ENCODE measurements around the gene GLO1. TPM values are rescaled to one million over a fixed set of nuclear protein-coding genes. Genes with fewer than 3 reads are reported as not detected.
A peak's percentile ranks its signal among the peaks of the same experiment; 100 is the strongest.

The GLO1 gene
- total and polyA plus RNA-seq, 2 donors, result 67.9 to 160 TPM

DNA sequence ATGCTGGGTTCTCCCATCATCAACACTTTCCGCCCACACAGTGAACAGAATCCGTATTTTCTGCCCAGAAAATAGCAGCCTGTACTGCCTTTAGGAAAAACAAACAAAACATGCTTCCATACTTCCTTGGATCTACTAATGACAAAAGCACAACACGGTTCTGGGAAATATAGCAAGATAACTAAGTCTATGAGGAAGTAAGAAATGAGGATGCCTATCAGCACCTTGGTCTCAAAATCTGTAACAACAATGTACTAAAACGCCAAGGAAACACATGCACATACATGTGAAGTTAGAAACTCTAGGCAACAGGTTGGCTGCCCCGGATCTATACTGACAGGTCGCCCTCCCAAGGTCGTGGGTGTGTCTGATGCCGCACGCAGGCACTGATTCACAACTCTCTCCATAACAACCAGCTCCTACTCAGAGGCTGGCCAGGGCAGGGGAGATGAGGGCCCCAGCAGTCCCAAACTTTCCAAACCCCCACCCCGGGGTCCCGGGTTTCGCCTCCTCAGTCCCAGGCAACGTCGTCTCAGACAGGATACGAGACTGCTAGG, 63.9 kb downstream of the GLO1 start:
- DNase-seq (ENCODE audit: extremely low spot score), result peak; percentile 28
- WGBS, result 5% methylated on average over 15 of the region's 15 CpGs
- no peaks in the 10 kb centered on the region for H3K36me3 ChIP-seq (ENCODE audit: insufficient read depth)
- peak overlapping the region; percentile 73 for H3K4me3 ChIP-seq (ENCODE audit: low read depth, low read length)
- peak overlapping the region; percentile 89 for H3K27ac ChIP-seq (ENCODE audit: low read depth)
- H3K4me1 ChIP-seq (ENCODE audit: insufficient read depth), result no peaks in the 10 kb centered on the region

DNA sequence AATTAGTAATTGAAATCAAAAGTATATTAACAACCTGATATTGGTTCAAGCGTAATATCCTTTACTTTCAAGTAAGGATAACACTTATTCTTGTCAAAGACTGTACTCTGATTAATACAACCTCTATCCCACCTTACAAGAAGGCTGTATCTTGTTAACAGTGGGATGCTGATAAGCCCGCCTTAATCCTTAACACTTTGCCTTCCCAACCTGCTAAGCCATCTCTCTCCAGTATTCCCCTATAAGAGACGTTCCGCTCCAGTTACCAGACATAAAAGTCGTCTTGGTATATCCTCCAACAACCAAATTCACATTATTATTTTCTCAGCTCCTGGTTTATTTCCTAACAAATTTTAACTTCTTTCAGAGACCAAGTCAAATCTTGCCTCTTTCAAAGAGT, 65.2 kb downstream of the GLO1 start:
- no peak overlapping the region for H3K4me3 ChIP-seq (ENCODE audit: low read depth, low read length)
- DNase-seq (ENCODE audit: extremely low spot score), result no peak
- H3K36me3 ChIP-seq (ENCODE audit: insufficient read depth), result no peaks in the 10 kb centered on the region
- WGBS, result 89% methylated on average over 5 of the region's 5 CpGs
- H3K27ac ChIP-seq (ENCODE audit: low read depth), result no peak overlapping the region
- H3K4me1 ChIP-seq (ENCODE audit: insufficient read depth), result no peaks in the 10 kb centered on the region

DNA sequence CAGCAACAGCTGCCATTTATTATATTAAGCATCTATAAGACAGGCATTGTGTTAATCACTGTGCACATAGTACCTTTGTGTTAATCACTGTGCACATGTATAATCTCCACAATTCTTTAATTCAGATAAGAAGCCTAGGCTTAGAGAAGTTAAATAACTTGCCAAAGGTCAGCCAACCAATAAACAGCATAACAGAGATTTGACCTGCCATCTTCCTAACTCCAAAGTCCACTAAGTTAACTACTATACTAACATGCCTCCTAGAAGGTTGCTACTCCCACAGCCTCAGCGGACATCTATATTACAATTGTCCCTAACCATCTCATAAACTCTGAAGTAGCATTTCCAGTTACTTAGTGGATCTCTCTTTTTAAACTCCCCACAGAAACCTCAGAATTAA, 66.9 kb downstream of the GLO1 start:
- no peak for DNase-seq (ENCODE audit: extremely low spot score)
- 46% methylated on average over 1 of the region's 1 CpG for WGBS

DNA sequence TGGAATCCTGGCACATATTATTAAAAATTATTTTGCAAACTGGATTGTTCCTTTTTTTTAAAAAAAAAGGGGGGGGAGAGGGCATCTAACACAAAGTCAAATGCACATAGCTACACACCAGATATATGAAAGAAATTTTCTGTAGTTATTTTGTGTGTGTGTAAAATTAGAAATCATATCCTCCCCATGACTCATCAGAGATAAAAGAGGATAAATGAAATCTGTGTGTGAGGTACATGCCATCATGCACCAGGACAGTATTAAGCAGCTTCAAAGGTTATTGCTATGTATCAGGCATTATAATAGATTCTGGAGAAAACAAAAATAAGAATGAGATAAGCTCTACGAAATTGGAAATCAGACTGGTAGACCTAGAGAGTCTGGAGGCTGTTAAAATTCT, 68.4 kb downstream of the GLO1 start:
- Histone ChIP-seq H3K4me1 (ENCODE audit: insufficient read depth) (no peaks in the 10 kb centered on the region), H3K36me3 (ENCODE audit: insufficient read depth) (no peaks in the 10 kb centered on the region), H3K27ac (ENCODE audit: low read depth) (no peak overlapping the region), H3K4me3 (ENCODE audit: low read depth, low read length) (no peak overlapping the region)
- no peak for DNase-seq (ENCODE audit: extremely low spot score)
- WGBS, result 35% methylated on average over 1 of the region's 1 CpG

More for the DNA sequence above, 66.9 kb downstream of the GLO1 start:
- Histone ChIP-seq H3K4me3 (ENCODE audit: low read depth, low read length) (no peak overlapping the region), H3K4me1 (ENCODE audit: insufficient read depth) (no peaks in the 10 kb centered on the region), H3K27ac (ENCODE audit: low read depth) (no peak overlapping the region), H3K36me3 (ENCODE audit: insufficient read depth) (no peaks in the 10 kb centered on the region)

DNA sequence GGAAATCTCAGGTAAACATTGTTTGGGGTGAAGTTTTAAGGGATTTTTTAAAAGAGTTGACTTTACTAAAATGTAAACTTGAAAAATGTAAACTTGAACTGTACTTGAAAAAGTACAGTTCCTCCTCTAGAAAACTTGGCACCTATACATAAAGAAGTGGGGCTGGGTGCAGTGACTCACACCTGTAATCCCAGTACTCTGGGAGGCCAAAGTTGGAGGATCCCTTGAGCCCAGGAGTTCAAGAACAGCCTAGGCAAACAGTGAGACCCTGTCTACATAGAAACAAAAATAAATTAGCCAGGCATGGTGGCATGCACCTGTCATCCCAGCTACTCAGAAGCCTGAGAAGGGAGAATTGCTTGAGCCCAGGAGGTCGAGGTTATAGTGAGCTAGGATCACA, 70.5 kb downstream of the GLO1 start:
- WGBS, result 87% methylated on average over 1 of the region's 1 CpG
- H3K4me1 ChIP-seq (ENCODE audit: insufficient read depth), result no peaks in the 10 kb centered on the region
- H3K27ac ChIP-seq (ENCODE audit: low read depth), result no peak overlapping the region
- DNase-seq (ENCODE audit: extremely low spot score), result no peak
- no peaks in the 10 kb centered on the region for H3K36me3 ChIP-seq (ENCODE audit: insufficient read depth)
- no peak overlapping the region for H3K4me3 ChIP-seq (ENCODE audit: low read depth, low read length)

DNA sequence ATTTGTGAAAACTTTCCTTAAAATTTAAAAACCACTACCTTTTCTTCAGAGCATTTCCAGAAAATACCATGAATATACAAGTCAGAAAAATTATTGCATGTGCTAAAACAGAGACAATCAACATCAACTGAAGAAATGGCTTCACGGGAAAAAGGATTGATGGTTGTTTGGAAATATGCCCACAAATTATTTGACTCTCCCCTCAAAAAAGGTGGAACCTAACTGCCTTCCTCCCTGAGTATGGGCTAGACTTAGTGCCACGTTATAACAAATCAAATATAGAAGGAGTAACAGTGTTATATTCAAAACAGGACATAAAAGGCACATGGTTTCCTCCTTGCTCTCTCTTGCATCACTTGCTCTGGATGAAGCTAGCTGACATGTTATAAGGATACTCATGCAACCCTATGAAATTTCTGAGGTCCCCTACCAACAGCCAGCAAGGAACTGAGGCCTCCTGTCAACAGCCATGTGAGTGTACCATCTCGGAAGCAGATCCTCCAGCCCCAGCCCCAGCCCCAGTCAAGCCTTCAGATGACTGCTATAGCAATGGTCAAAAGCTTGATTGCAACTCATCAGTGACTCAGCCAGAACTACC, 71.7 kb downstream of the GLO1 start:
- H3K36me3 ChIP-seq (ENCODE audit: insufficient read depth), result no peaks in the 10 kb centered on the region
- no peak for DNase-seq (ENCODE audit: extremely low spot score)
- 90% methylated on average over 3 of the region's 3 CpGs for WGBS
- no peaks in the 10 kb centered on the region for H3K4me1 ChIP-seq (ENCODE audit: insufficient read depth)
- H3K4me3 ChIP-seq (ENCODE audit: low read depth, low read length), result no peak overlapping the region
- no peak overlapping the region for H3K27ac ChIP-seq (ENCODE audit: low read depth)

Other genes with a start within 250 kb of the GLO1 start
- 34.2 TPM for gene BTBD9, start 63.2 kb downstream of the GLO1 start, total RNA-seq
- gene BTBD9, start 63.2 kb downstream of the GLO1 start, polyA plus RNA-seq, result 5.3 TPM
- gene DNAH8, start 12.2 kb upstream of the GLO1 start, total RNA-seq, result 1.5 TPM
- gene DNAH8, start 12.2 kb upstream of the GLO1 start, polyA plus RNA-seq, result 0.01 TPM

Measured in urinary bladder (tissue), 4 donors.